Activated CD4-positive, alpha-beta T cell treated with anti-CD3 and anti-CD28 coated beads, Interleukin-2, amount 10 ng/mL, durations not matched to agents 7 days and 5 days (primary cell): ENCODE data around the gene UBTD2. TPM values are rescaled to one million over a fixed set of nuclear protein-coding genes. Genes with fewer than 3 reads are reported as not detected.

ENCODE experiments used
- CTCF ChIA-PET: fragments of 350-600 bp; sonication (Branson Sonifier 250); formaldehyde crosslinking; loops from one replicate; lab custom pipeline; 2021; ENCODE audit warnings: antibody characterized with exemption; lab: Charles Lee
- POLR2A ChIA-PET: fragments of 350-600 bp; sonication (Branson Sonifier 250); formaldehyde crosslinking; loops from one replicate; lab custom pipeline; 2021; ENCODE audit warnings: antibody characterized with exemption; lab: Charles Lee
- DNase-seq: peaks from one replicate; pipeline ENCODE4 v3.0.0-alpha.2; 2020
- H3K27ac Mint-ChIP-seq: one replicate; pipeline ENCODE4 v1.8.0; 2021; ENCODE audit warnings: mild to moderate bottlenecking, moderate library complexity, mixed read lengths
- H3K27me3 Mint-ChIP-seq: one replicate; pipeline ENCODE4 v1.8.0; 2021; ENCODE audit warnings: mixed read lengths
- H3K36me3 Mint-ChIP-seq: one replicate; pipeline ENCODE4 v1.8.0; 2021; ENCODE audit warnings: low read depth, mixed read lengths
- H3K4me1 Mint-ChIP-seq: one replicate; pipeline ENCODE4 v1.8.0; 2021; ENCODE audit warnings: mixed read lengths
- H3K4me3 Mint-ChIP-seq: one replicate; pipeline ENCODE4 v1.8.0; 2021; ENCODE audit warnings: mild to moderate bottlenecking, moderate library complexity, mixed read lengths
- H3K9me3 Mint-ChIP-seq: one replicate; pipeline ENCODE4 v1.8.0; 2021; ENCODE audit warnings: mixed read lengths
- total RNA-seq, 2 experiments: library from RNA; stranded (reverse); gene quantifications; one replicate each; pipeline ENCODE4 v1.2.3, GENCODE V29; 2021

Gene UBTD2
- total RNA-seq, 2 experiments from 2014 or later: 10.3 to 11.5 TPM

- no peak for DNase-seq
- no peaks in the 10 kb centered on the region for H3K27me3 Mint-ChIP-seq
- H3K36me3 Mint-ChIP-seq: peaks cover 78% of the 10 kb centered on the region
- peak overlapping the region; percentile 68 for H3K27ac Mint-ChIP-seq
- no peaks in the 10 kb centered on the region for H3K9me3 Mint-ChIP-seq
- ChIA-PET CTCF (interaction anchor here (0.6 to 11.0 kb wide), 5 partner anchors 8 to 56 kb away, joined by 3 to 103 read pairs (median 4); partner anchors contain the start of gene STK10), POLR2A (no interaction called here)
- H3K4me3 Mint-ChIP-seq: no peak overlapping the region
- H3K4me1 Mint-ChIP-seq: peaks cover 76% of the 10 kb centered on the region
Observed at GRCh38 chr5:172170251-172170701, 113.3 kb downstream of the UBTD2 start.

- Mint-ChIP-seq H3K27me3 (no peaks in the 10 kb centered on the region), H3K4me3 (no peak overlapping the region), H3K9me3 (no peaks in the 10 kb centered on the region), H3K4me1 (peaks cover 81% of the 10 kb centered on the region), H3K27ac (no peak overlapping the region), H3K36me3 (peaks cover 68% of the 10 kb centered on the region)
- ChIA-PET POLR2A (no interaction called here), CTCF (interaction anchor here (11.0 kb wide), 1 partner anchor 17 kb away, joined by 103 read pairs; the partner anchor contains the start of gene STK10)
- no peak for DNase-seq
Observed at GRCh38 chr5:172169216-172169615, 114.3 kb downstream of the UBTD2 start.

- H3K4me1 Mint-ChIP-seq: peaks cover 79% of the 10 kb centered on the region
- ChIA-PET POLR2A (no interaction called here), CTCF (interaction anchor here (1.4 to 1.5 kb wide), 2 partner anchors 10 to 18 kb away, joined by 3 to 4 read pairs; no protein-coding TSS in a partner anchor)
- DNase-seq: no peak
- peaks cover 60% of the 10 kb centered on the region for H3K36me3 Mint-ChIP-seq
- H3K4me3 Mint-ChIP-seq: no peak overlapping the region
- H3K9me3 Mint-ChIP-seq: no peaks in the 10 kb centered on the region
- no peaks in the 10 kb centered on the region for H3K27me3 Mint-ChIP-seq
- H3K27ac Mint-ChIP-seq: no peak overlapping the region
Observed at GRCh38 chr5:172168311-172168710, 115.3 kb downstream of the UBTD2 start.

- no peaks in the 10 kb centered on the region for H3K27me3 Mint-ChIP-seq
- H3K4me1 Mint-ChIP-seq: peaks cover 79% of the 10 kb centered on the region
- peaks cover 58% of the 10 kb centered on the region for H3K36me3 Mint-ChIP-seq
- ChIA-PET POLR2A (no interaction called here), CTCF (interaction anchor here (1.4 to 1.5 kb wide), 2 partner anchors 11 to 17 kb away, joined by 3 to 4 read pairs; no protein-coding TSS in a partner anchor)
- H3K4me3 Mint-ChIP-seq: no peak overlapping the region
- H3K9me3 Mint-ChIP-seq: no peaks in the 10 kb centered on the region
- DNase-seq: no peak
- H3K27ac Mint-ChIP-seq: no peak overlapping the region
Observed at GRCh38 chr5:172167895-172168294, 115.7 kb downstream of the UBTD2 start.

DNA sequence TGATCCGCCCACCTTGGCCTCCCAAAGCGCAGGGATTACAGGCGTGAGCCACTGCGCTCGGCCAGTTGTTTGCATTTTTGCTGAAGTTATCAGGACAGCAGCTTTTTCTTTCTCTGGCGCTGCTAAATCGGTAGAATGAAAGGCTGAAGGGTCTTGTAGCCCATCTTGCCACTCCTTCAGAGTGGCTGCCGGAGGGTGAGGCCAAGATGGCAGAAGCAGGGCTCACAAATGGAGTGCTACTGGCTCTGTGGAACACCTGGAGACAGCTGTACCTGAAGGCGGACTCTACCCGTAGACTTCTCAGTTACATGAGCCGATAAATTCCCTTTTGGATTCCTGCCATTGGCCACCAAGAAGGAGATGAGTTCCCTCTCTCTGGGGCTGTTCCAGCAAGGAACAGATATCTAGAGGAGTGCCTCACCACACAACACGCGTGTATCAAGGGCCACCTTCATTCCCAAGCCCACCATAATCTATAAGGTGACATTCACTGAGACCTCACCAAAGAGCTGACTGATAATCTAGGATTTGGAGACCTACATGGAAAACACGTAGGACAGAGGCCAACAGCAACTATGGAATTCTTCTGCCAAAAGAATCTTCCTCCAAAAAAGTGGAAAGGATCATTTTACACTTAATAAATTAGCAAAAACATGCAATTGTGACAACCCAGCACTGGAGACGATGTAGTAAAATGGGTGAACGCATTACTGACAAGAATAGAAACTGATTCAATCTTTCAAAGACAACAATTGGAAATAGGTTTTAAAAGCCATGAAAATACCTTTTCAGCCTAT, 117.3 kb downstream of the UBTD2 start:
- H3K4me1 Mint-ChIP-seq: peaks cover 77% of the 10 kb centered on the region
- no peak overlapping the region for H3K27ac Mint-ChIP-seq
- POLR2A ChIA-PET: no interaction called here

DNA sequence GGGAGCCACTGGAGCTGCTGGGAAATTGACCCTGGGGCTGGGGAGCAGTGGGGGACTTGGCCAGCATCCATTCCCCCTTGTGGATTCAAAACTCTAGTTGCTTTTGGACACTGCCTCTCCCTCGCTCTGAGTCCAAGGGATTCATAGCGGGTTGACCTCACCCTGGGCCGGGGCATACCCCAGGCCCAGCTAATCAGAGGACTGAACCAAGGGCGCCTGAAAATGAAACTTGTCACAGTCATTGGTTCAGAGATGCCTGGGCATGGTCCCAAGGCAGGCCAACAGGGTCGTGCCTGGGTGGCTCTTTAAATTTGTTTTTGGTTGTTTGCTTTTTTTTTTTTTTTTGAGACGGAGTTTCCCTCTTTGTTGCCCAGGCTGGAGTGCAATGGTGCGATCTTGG, 118.1 kb downstream of the UBTD2 start:
- no peak overlapping the region for H3K4me3 Mint-ChIP-seq
- POLR2A ChIA-PET: no interaction called here
- no peaks in the 10 kb centered on the region for H3K9me3 Mint-ChIP-seq
- no peak for DNase-seq
- H3K27me3 Mint-ChIP-seq: no peaks in the 10 kb centered on the region
- CTCF ChIA-PET: interaction anchor here (1.7 kb wide), 1 partner anchor 54 kb away, joined by 4 read pairs; no protein-coding TSS in a partner anchor
- peaks cover 76% of the 10 kb centered on the region for H3K4me1 Mint-ChIP-seq
- H3K27ac Mint-ChIP-seq: no peak overlapping the region
- H3K36me3 Mint-ChIP-seq: peaks cover 54% of the 10 kb centered on the region

More for the DNA sequence above, 117.3 kb downstream of the UBTD2 start:
- no peak for DNase-seq
- Mint-ChIP-seq H3K36me3 (peaks cover 56% of the 10 kb centered on the region), H3K27me3 (no peaks in the 10 kb centered on the region), H3K4me3 (no peak overlapping the region), H3K9me3 (no peaks in the 10 kb centered on the region)
- CTCF ChIA-PET: interaction anchor here (1.7 kb wide), 1 partner anchor 55 kb away, joined by 4 read pairs; no protein-coding TSS in a partner anchor

- H3K9me3 Mint-ChIP-seq: no peaks in the 10 kb centered on the region
- CTCF ChIA-PET: interaction anchor here (0.6 to 1.7 kb wide), 3 partner anchors 9 to 629 kb away, joined by 3 to 4 read pairs (median 3); no protein-coding TSS in a partner anchor
- no peak for DNase-seq
- H3K27ac Mint-ChIP-seq: no peak overlapping the region
- H3K36me3 Mint-ChIP-seq: peaks cover 49% of the 10 kb centered on the region
- H3K4me3 Mint-ChIP-seq: no peak overlapping the region
- POLR2A ChIA-PET: no interaction called here
- H3K27me3 Mint-ChIP-seq: no peaks in the 10 kb centered on the region
- peaks cover 73% of the 10 kb centered on the region for H3K4me1 Mint-ChIP-seq
Observed at GRCh38 chr5:172164769-172165212, 118.8 kb downstream of the UBTD2 start.

GRCh38 chr5:172163346-172163745, 120.2 kb downstream of the UBTD2 start:
- Mint-ChIP-seq H3K27me3 (no peaks in the 10 kb centered on the region), H3K4me1 (peaks cover 68% of the 10 kb centered on the region), H3K4me3 (no peak overlapping the region), H3K9me3 (no peaks in the 10 kb centered on the region), H3K36me3 (peaks cover 41% of the 10 kb centered on the region), H3K27ac (no peak overlapping the region)
- no peak for DNase-seq
- ChIA-PET POLR2A (no interaction called here), CTCF (interaction anchor here (0.8 to 2.0 kb wide), 6 partner anchors 9 to 49 kb away, joined by 3 to 6 read pairs (median 4); no protein-coding TSS in a partner anchor)

- POLR2A ChIA-PET: no interaction called here
Observed at GRCh38 chr5:172162987-172163343, 120.6 kb downstream of the UBTD2 start.

DNA sequence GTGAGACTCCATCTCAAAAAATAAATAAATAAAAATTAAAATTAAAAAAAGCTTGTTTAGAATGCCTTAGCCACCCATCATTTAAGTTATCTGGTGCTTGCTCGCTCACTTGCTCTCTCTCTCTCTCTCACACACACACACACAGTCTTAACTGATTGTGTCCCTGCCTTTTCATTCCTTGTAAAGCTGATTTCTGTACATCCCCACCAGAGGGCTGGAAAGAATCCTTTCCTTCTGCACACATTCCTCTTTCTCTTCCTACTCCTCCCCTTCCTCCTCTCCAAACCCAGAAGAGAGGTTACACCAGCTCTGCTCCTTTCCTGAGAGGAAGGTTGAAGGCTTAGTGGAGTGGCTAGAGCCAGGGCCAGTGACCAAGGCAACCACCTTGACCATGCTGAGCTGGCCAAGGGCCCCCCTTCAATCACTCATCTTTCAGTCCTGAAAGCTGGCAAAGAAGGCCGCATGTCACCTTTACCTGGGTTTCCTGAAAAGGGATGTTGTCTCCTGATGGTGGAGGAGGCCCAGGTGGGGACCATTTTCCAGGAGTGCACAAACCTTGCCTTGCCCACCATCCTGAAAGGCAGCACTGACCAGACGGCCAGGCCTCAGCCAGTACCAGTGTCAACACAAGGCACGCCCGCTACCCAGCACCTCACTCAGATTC, 121.1 kb downstream of the UBTD2 start:
- no peak for DNase-seq
- H3K36me3 Mint-ChIP-seq: peaks cover 41% of the 10 kb centered on the region
- H3K4me1 Mint-ChIP-seq: peaks cover 65% of the 10 kb centered on the region
- H3K27ac Mint-ChIP-seq: peak overlapping the region; percentile 34
- POLR2A ChIA-PET: no interaction called here
- CTCF ChIA-PET: interaction anchor here (0.5 to 2.0 kb wide), 4 partner anchors 8 to 155 kb away, joined by 3 to 7 read pairs (median 4); no protein-coding TSS in a partner anchor
- H3K9me3 Mint-ChIP-seq: no peaks in the 10 kb centered on the region
- no peak overlapping the region for H3K4me3 Mint-ChIP-seq
- no peaks in the 10 kb centered on the region for H3K27me3 Mint-ChIP-seq

More at GRCh38 chr5:172162987-172163343, 120.6 kb downstream of the UBTD2 start:
- H3K9me3 Mint-ChIP-seq: no peaks in the 10 kb centered on the region
- H3K36me3 Mint-ChIP-seq: peaks cover 39% of the 10 kb centered on the region
- CTCF ChIA-PET: interaction anchor here (1.3 to 2.0 kb wide), 4 partner anchors 9 to 156 kb away, joined by 3 to 6 read pairs (median 4); no protein-coding TSS in a partner anchor
- no peak for DNase-seq
- no peaks in the 10 kb centered on the region for H3K27me3 Mint-ChIP-seq
- H3K4me3 Mint-ChIP-seq: no peak overlapping the region
- H3K4me1 Mint-ChIP-seq: peaks cover 67% of the 10 kb centered on the region
- H3K27ac Mint-ChIP-seq: no peak overlapping the region

GRCh38 chr5:172160506-172160905, 123.1 kb downstream of the UBTD2 start:
- DNase-seq: no peak
- Mint-ChIP-seq H3K27ac (peak overlapping the region; percentile 80), H3K27me3 (no peaks in the 10 kb centered on the region), H3K4me1 (peaks cover 64% of the 10 kb centered on the region), H3K9me3 (no peaks in the 10 kb centered on the region), H3K36me3 (peaks cover 39% of the 10 kb centered on the region), H3K4me3 (no peak overlapping the region)
- ChIA-PET POLR2A (no interaction called here), CTCF (interaction anchor here (1.3 to 2.2 kb wide), 3 partner anchors 9 to 14 kb away, joined by 4 to 8 read pairs (median 5); no protein-coding TSS in a partner anchor)
